ENCODE measurements around the gene SPAG16. TPM values are rescaled to one million over a fixed set of nuclear protein-coding genes. Genes with fewer than 3 reads are reported as not detected.
"Not testable (repeated sequence)": the region's sequence is repeated elsewhere in the genome, so short reads cannot be mapped to it uniquely, and the experiment has no call there.

Gene SPAG16
- total RNA-seq, 2 donors from 2014 or later = 8.2 to 9.0 TPM

DNA sequence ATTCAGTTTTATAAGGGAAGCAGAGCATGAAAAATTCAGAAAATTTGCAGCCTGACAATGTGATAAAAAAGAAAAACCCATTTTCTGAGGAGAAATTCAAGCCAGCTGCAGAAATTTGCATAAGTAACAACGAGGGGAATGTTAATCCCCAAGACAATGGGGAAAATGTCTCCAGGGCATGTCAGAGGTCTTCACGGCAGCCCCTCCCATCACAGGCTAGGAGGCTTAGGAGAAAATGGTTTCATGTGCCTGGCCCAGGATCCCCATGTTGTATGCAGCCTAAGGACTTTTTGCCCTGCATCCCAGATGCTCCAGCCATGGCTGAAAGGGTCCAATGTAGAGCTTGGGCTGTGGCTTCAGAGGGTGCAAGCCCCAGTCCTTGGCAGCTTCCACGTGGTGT is 714.7 kb downstream of the SPAG16 start:
- not testable (repeated sequence) for DNase-seq; H3K9me3 Mint-ChIP-seq; H3K4me1 Mint-ChIP-seq (ENCODE audit: low read depth); H3K27ac Mint-ChIP-seq; ATAC-seq (replicated peaks in 1 of 2); H3K27me3 Mint-ChIP-seq (ENCODE audit: low read depth); H3K36me3 Mint-ChIP-seq (ENCODE audit: insufficient read depth in 2 of 2); H3K4me3 Mint-ChIP-seq

DNA sequence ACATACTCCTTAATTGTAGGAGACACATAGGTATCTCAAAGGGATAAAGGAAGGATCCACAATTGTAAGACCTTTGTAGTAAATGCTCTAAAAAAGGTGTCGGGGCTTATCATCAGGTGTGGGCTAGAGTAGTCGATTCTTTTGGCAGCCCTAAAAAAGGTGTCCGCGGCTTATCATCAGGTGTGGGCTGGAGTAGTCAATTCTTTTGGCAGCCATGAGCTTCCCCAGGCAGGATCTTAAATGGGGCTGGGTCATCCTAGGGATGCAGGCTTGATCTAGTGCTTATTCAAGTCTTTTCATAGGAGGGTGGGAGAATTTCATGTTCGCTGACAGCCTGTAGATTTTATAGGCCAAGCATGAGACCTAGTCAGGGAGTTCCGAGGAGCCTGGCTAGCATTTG is 720.2 kb downstream of the SPAG16 start:
- Mint-ChIP-seq H3K27ac (no peak overlapping the region), H3K36me3 (ENCODE audit: insufficient read depth in 2 of 2) (no peaks in the 10 kb centered on the region), H3K4me1 (ENCODE audit: low read depth) (no peaks in the 10 kb centered on the region), H3K4me3 (no peak overlapping the region), H3K27me3 (ENCODE audit: low read depth) (no peaks in the 10 kb centered on the region), H3K9me3 (peaks cover 0 to 1% of the 10 kb centered on the region in 2 donors)
- ATAC-seq (replicated peaks in 1 of 2) = no peak
- DNase-seq = no peak

DNA sequence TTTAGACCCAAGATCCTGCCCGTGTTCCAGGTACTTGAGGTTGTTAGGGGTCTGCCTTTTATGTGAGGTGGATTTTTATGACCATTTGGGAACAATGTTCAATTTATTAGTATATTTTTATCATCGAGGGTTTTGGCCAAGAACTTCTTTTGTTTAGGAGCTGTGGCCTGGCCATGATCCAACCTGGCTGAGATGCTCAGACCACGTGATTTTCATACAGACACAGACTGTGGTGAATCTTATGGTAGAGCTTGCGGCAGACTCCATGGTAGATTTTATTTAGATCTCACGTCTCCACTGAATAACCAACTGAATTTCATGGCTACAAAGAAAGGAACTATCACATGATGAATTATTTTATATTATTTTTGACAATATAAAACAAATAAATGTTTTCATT is 721.1 kb downstream of the SPAG16 start:
- no peaks in the 10 kb centered on the region for H3K27me3 Mint-ChIP-seq (ENCODE audit: low read depth)
- no peak for ATAC-seq (replicated peaks in 1 of 2)
- no peak for DNase-seq
- peaks cover 0 to 1% of the 10 kb centered on the region in 2 donors for H3K9me3 Mint-ChIP-seq
- H3K27ac Mint-ChIP-seq = no peak overlapping the region
- no peaks in the 10 kb centered on the region for H3K36me3 Mint-ChIP-seq (ENCODE audit: insufficient read depth in 2 of 2)
- H3K4me1 Mint-ChIP-seq (ENCODE audit: low read depth) = no peaks in the 10 kb centered on the region
- no peak overlapping the region for H3K4me3 Mint-ChIP-seq

DNA sequence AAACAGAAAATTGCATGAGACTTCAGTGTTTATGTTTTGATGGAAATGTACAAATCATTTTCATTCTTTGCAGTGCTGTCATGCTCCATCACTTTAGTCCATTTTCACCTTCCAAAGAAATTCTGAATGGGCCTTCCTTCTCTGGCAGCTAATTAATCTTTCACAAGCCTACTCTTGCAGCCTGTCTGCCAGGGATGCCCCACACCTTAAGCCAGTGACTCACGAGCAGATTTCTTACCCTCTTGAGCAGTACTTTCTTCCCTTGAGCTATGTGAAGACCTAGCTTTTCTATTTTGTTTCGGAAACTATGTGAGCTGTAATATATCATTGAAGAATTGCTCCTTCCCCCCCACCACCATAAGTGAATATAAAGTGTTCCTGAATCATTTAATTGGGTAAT is 722.3 kb downstream of the SPAG16 start:
- H3K4me3 Mint-ChIP-seq = no peak overlapping the region
- H3K4me1 Mint-ChIP-seq (ENCODE audit: low read depth) = no peaks in the 10 kb centered on the region
- DNase-seq = no peak
- H3K9me3 Mint-ChIP-seq = no peaks in the 10 kb centered on the region
- H3K36me3 Mint-ChIP-seq (ENCODE audit: insufficient read depth in 2 of 2) = no peaks in the 10 kb centered on the region
- no peak overlapping the region for H3K27ac Mint-ChIP-seq
- no peak for ATAC-seq (replicated peaks in 1 of 2)
- H3K27me3 Mint-ChIP-seq (ENCODE audit: low read depth) = no peaks in the 10 kb centered on the region

DNA sequence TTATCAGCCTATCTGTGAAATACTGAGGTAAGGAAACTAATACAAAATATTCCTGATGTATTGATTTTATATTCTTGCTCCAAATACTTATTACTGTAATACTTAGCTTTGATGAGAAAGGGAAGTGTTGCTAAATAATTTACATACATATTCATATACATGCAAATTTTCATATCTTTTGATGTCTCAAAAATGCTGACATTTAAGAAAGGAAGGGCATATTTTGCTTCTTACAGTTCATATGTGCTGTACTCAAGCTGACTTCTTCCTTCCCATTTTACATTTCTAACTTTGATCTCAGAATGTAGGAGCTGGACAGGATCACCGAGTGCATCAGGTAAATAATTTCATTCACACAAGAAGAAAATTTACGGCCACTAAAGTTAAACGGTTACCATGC is 727.4 kb downstream of the SPAG16 start:
- no peaks in the 10 kb centered on the region for H3K27me3 Mint-ChIP-seq (ENCODE audit: low read depth)
- ATAC-seq (replicated peaks in 1 of 2) (no peak), DNase-seq (no peak)
- H3K36me3 Mint-ChIP-seq (ENCODE audit: insufficient read depth in 2 of 2) = no peaks in the 10 kb centered on the region
- H3K9me3 Mint-ChIP-seq = no peaks in the 10 kb centered on the region
- H3K27ac Mint-ChIP-seq = no peak overlapping the region
- H3K4me3 Mint-ChIP-seq = no peak overlapping the region
- no peaks in the 10 kb centered on the region for H3K4me1 Mint-ChIP-seq (ENCODE audit: low read depth)

DNA sequence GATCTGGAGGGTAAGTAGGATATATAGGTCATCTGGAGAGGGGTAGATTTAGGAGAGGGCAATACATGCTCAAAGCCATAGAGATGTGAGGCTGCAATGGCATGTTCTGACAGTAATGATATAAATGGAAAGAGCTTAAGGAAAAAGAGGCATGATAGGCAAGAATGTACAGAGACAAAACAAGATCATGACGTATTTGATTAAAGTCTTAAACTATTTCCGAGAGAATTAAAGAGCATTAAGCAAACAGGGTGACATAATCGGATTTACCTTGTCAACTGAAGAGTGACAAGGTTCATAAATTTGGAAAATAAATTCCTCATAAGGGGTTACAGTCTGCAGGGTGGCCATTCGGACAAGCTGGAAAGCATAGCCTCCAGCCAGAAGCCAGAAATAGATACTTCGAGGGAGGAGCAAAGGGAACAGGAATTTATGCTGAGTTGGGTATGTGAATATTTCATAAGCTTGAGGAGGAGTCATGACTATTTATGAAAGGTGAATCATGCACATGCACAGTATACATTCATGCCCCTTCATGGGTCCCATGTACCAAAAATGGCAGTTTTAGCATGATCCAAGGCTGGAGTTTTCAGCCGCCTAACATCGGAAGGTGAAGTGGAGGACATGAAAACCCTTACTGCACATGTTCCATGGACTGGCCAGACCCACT is 730.4 kb downstream of the SPAG16 start:
- DNase-seq = no peak
- Mint-ChIP-seq H3K9me3 (no peaks in the 10 kb centered on the region), H3K4me1 (ENCODE audit: low read depth) (no peaks in the 10 kb centered on the region), H3K36me3 (ENCODE audit: insufficient read depth in 2 of 2) (no peaks in the 10 kb centered on the region), H3K27me3 (ENCODE audit: low read depth) (no peaks in the 10 kb centered on the region), H3K4me3 (no peak overlapping the region), H3K27ac (no peak overlapping the region)
- ATAC-seq (replicated peaks in 1 of 2) = no peak

DNA sequence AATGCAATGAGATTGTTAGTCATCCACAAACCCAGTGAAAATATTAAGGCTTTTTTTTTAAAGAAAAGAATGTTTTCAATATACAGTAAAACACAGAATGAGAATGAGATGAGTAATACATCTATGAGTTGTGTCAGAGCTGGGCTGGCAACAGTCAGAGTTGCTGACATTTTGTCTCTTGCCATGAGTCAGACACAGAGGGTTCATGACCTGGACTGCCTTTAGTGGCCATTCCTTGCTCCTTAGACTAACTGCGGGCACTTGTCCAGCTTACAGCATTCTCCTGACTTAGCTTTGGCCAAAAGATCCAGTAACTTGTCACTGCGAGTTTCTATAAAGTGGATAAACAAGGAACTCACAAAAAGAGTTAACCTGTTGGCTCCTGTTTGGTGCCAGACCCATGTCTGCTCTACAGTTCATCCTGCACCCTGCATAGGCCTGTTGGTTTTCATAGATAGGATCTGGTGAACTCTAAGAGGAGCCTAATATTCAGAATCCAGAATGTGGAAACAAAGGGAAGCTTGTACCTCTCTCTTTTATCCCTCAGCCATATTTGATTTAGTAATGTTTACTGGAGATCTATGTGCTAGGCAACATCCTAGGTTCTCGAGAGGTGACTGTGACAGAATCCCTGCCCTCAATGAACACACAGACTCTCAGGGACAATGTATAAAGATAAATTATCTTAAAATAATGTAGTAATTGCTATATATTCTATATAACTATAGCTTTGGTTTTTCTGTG is 735.1 kb downstream of the SPAG16 start:
- peak; percentile 3 to 4 for DNase-seq
- no peaks in the 10 kb centered on the region for H3K9me3 Mint-ChIP-seq
- no peak overlapping the region for H3K27ac Mint-ChIP-seq
- H3K4me1 Mint-ChIP-seq (ENCODE audit: low read depth) = no peaks in the 10 kb centered on the region
- no peaks in the 10 kb centered on the region for H3K36me3 Mint-ChIP-seq (ENCODE audit: insufficient read depth in 2 of 2)
- H3K27me3 Mint-ChIP-seq (ENCODE audit: low read depth) = no peaks in the 10 kb centered on the region
- peak; percentile 77 to 94 for ATAC-seq (replicated peaks in 1 of 2)
- no peak overlapping the region for H3K4me3 Mint-ChIP-seq

DNA sequence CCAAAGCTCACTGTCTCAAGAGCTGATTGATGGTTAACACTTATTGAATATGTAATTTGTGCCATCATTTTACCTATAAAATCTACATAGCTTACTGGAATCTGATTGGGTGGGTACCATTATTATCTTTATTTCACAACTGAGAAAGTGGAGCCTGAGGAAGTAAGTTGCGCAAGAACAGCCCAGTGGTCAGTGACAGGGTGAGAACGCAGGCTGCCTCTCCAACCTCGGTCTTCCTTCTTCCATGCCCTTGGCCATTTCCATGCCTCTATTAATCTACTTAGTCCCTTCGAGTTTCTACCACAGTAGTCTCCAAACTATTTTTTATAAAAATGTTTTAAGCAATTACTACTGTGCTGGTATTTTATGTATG is 735.7 kb downstream of the SPAG16 start:
- H3K4me3 Mint-ChIP-seq = no peak overlapping the region
- no peaks in the 10 kb centered on the region for H3K36me3 Mint-ChIP-seq (ENCODE audit: insufficient read depth in 2 of 2)
- ATAC-seq (replicated peaks in 1 of 2) (no peak), DNase-seq (no peak)
- H3K27me3 Mint-ChIP-seq (ENCODE audit: low read depth) = no peaks in the 10 kb centered on the region
- H3K9me3 Mint-ChIP-seq = no peaks in the 10 kb centered on the region
- H3K27ac Mint-ChIP-seq = no peak overlapping the region
- no peaks in the 10 kb centered on the region for H3K4me1 Mint-ChIP-seq (ENCODE audit: low read depth)

DNA sequence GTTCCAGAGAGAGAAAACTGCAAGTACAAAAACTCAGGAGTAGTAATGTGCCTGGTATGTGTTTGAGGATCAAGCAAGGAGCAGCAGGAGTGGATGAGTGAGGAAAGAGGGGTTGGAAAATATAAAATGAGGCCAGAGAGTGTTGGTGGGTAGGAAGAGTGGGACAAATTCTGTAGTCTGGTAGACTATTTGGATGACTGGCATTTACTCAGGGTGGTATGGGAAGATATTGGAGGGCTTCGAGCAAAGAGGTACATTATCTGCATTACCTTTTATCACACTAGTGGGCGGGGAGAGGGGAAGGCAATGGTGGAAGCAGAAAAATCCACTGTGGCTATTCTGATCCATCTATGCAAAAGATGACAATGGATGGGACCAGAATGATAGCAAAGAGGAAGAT is 744.9 kb downstream of the SPAG16 start:
- H3K27ac Mint-ChIP-seq = no peak overlapping the region
- no peaks in the 10 kb centered on the region for H3K36me3 Mint-ChIP-seq (ENCODE audit: insufficient read depth in 2 of 2)
- H3K4me1 Mint-ChIP-seq (ENCODE audit: low read depth) = no peaks in the 10 kb centered on the region
- no peak overlapping the region for H3K4me3 Mint-ChIP-seq
- no peaks in the 10 kb centered on the region for H3K27me3 Mint-ChIP-seq (ENCODE audit: low read depth)
- ATAC-seq (replicated peaks in 1 of 2) (no peak), DNase-seq (no peak)
- H3K9me3 Mint-ChIP-seq = peaks cover 0 to 6% of the 10 kb centered on the region in 2 donors

DNA sequence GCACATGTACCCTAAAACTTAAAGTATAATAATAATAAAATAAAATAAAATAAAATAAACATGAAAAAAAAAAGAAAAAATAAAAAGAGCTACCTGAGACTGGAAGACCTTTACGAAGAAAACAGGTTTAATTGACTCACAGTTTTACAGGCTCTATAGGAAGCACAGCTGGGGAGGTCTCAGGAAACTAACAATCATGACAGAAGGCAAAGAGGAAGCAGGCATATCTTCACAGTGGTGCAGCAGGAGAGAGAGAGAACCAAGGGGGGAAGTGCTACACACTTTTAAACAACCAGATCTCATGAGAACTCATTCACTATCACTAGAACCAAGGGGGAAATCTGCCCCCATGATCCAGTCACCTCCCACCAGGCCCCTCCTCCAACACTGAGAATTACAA is 747.3 kb downstream of the SPAG16 start:
- H3K27me3 Mint-ChIP-seq (ENCODE audit: low read depth) = no peaks in the 10 kb centered on the region
- no peaks in the 10 kb centered on the region for H3K36me3 Mint-ChIP-seq (ENCODE audit: insufficient read depth in 2 of 2)
- no peak overlapping the region for H3K27ac Mint-ChIP-seq
- ATAC-seq (replicated peaks in 1 of 2) (no peak), DNase-seq (no peak)
- no peak overlapping the region for H3K4me3 Mint-ChIP-seq
- no peaks in the 10 kb centered on the region for H3K4me1 Mint-ChIP-seq (ENCODE audit: low read depth)
- peaks cover 0 to 6% of the 10 kb centered on the region in 2 donors for H3K9me3 Mint-ChIP-seq

DNA sequence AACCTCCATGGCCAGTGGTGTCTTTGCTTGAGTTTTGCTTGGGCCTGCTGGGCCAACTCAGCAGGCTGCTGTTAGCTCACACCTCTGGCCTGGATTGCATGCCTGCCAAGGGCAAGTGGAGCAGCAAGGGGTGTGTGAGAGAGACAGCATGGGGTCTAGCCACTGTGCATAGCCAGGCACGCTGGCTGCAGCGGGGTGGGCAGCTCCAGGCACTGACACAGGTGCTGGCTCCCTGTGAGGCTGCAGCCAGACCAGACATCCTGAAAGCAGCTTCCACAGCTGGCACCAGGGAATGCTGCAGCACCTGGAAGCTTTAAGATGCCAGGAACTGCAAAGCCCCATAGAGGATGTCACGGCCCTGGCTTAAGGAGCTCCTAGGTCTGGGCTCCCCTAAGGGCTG is 750.2 kb downstream of the SPAG16 start:
- Mint-ChIP-seq H3K9me3 (peaks cover 0 to 6% of the 10 kb centered on the region in 2 donors), H3K4me1 (ENCODE audit: low read depth) (no peaks in the 10 kb centered on the region), H3K27ac (no peak overlapping the region), H3K4me3 (no peak overlapping the region), H3K36me3 (ENCODE audit: insufficient read depth in 2 of 2) (no peaks in the 10 kb centered on the region), H3K27me3 (ENCODE audit: low read depth) (no peaks in the 10 kb centered on the region)
- DNase-seq (no peak), ATAC-seq (replicated peaks in 1 of 2) (no peak)

DNA sequence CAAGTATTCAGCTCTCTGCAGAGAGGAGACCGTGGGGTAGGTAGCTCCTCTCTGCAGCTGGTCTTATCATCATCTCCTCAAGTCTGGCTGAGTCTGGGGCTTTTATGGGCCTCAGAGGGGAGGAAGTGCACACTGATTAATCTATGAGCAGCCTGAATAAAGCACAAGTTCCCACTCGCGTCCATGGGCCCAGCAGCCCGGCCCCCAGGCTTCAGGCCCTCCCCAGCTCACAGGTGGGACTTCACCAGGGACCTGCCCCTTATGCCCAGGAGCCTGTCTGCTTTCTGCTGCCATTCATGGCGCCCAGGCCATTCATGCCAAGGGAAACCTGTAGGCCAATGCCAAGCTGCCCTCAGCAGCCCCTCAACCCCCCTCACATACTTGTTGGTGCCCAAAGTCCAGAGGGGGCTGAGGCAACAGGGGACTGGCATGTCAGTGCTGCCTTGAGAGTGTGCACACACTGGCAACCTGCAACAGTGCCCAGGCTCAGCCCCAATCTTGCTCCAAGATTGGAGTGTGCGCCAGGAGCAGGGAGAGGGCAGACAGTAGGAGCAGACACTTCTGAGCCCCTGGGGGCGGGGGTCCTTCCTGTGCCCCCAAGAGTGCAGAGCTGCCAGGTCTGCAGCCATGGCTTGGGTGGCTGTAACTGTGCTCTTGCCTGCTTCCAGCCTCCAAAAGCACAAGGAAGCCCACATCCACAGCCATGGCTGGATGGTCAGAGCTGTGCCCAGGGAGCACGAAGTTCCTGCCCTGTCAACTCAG is 751.0 kb downstream of the SPAG16 start:
- Mint-ChIP-seq H3K9me3 (peaks cover 0 to 4% of the 10 kb centered on the region in 2 donors), H3K27me3 (ENCODE audit: low read depth) (no peaks in the 10 kb centered on the region), H3K4me3 (no peak overlapping the region), H3K27ac (no peak overlapping the region), H3K4me1 (ENCODE audit: low read depth) (no peaks in the 10 kb centered on the region), H3K36me3 (ENCODE audit: insufficient read depth in 2 of 2) (no peaks in the 10 kb centered on the region)
- DNase-seq (no peak), ATAC-seq (replicated peaks in 1 of 2) (no peak)

DNA sequence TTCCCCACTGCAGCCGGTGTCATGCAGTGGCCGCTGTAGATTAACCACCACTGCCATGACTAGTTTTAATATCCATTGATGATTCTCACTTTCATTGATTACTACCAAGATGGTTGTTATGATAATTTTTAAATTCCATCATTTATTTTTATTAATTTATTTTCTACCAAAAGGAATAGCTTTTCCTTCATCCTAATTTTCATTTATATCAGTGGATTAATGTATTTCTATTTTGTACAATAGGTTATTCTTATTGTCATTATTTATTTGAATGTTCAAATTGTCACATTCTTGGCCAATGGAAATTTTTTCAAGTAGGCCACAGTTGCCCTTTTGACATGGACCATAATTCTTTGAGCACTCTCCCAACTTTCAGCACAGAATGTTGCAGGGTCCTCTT is 751.7 kb downstream of the SPAG16 start:
- ATAC-seq (replicated peaks in 1 of 2) = no peak

More for the DNA sequence above, 751.7 kb downstream of the SPAG16 start:
- Mint-ChIP-seq H3K27ac (no peak overlapping the region), H3K4me3 (no peak overlapping the region), H3K27me3 (ENCODE audit: low read depth) (no peaks in the 10 kb centered on the region), H3K9me3 (peaks cover 0 to 6% of the 10 kb centered on the region in 2 donors), H3K4me1 (ENCODE audit: low read depth) (no peaks in the 10 kb centered on the region), H3K36me3 (ENCODE audit: insufficient read depth in 2 of 2) (no peaks in the 10 kb centered on the region)
- DNase-seq = no peak
